Stimulated activated CD4-positive, alpha-beta T cell treated with anti-CD3 and anti-CD28 coated beads, Interleukin-4, amount 100 ng/mL, for 4 hours (primary cell): ENCODE results near the gene NFYC.
A peak's percentile ranks its signal among the peaks of the same experiment; 100 is the strongest.

Source experiments
- DNase-seq, 2 experiments: peaks; one replicate each; pipeline ENCODE4 v3.0.0-alpha.2; 2020

NFYC gene

GRCh38 chr1:40783001-40783905 is 91.7 kb downstream of the NFYC start, which contains the start of gene KCNQ4:
Gene KCNQ4 (plus strand): TSS chr1:40783787. CDS start chr1:40784094, 307 bp downstream.
- peak; percentile 29 to 34 for DNase-seq

GRCh38 chr1:40784141-40784770 is 92.8 kb downstream of the NFYC start:
- no peak for DNase-seq

GRCh38 chr1:40784771-40785151 is 93.3 kb downstream of the NFYC start:
- no peak for DNase-seq

GRCh38 chr1:40785446-40785845 is 93.9 kb downstream of the NFYC start:
- no peak for DNase-seq

- no peak for DNase-seq
Observed at GRCh38 chr1:40786171-40786994, 94.9 kb downstream of the NFYC start.

- DNase-seq: no peak
Observed at GRCh38 chr1:40786995-40787705, 95.6 kb downstream of the NFYC start.

GRCh38 chr1:40787737-40788560 is 96.4 kb downstream of the NFYC start:
- DNase-seq: no peak

- DNase-seq: no peak
Observed at GRCh38 chr1:40788561-40789341, 97.2 kb downstream of the NFYC start.

GRCh38 chr1:40789342-40789598 is 97.8 kb downstream of the NFYC start:
- no peak for DNase-seq

GRCh38 chr1:40789661-40790430 is 98.3 kb downstream of the NFYC start:
- no peak for DNase-seq

GRCh38 chr1:40792036-40792435 is 100.5 kb downstream of the NFYC start:
- DNase-seq: no peak

GRCh38 chr1:40793617-40794016 is 102.1 kb downstream of the NFYC start:
- no peak for DNase-seq

- no peak for DNase-seq
Observed at GRCh38 chr1:40794048-40794447, 102.5 kb downstream of the NFYC start.

- DNase-seq: no peak
Observed at GRCh38 chr1:40794974-40795715, 103.6 kb downstream of the NFYC start.

- DNase-seq: no peak
Observed at GRCh38 chr1:40795811-40796586, 104.5 kb downstream of the NFYC start.

- DNase-seq: no peak
Observed at GRCh38 chr1:40796939-40797667, 105.6 kb downstream of the NFYC start.

GRCh38 chr1:40797668-40798010 is 106.1 kb downstream of the NFYC start:
- DNase-seq: no peak
